ENCODE data around the gene ASIC2.
"Not testable (repeated sequence)": the region's sequence is repeated elsewhere in the genome, so short reads cannot be mapped to it uniquely, and the experiment has no call there.

The ASIC2 gene

GRCh38 chr17:32976605-32977004 is 316.5 kb downstream of the ASIC2 start:
- H3K4me3 Mint-ChIP-seq = no peak overlapping the region
- no peaks in the 10 kb centered on the region for H3K4me1 Mint-ChIP-seq (ENCODE audit: low read depth in 2 of 2)
- no peaks in the 10 kb centered on the region for H3K9me3 Mint-ChIP-seq
- peaks cover 13 to 18% of the 10 kb centered on the region in 2 donors for H3K27me3 Mint-ChIP-seq
- DNase-seq = no peak
- H3K27ac Mint-ChIP-seq = no peak overlapping the region
- no peak for ATAC-seq (replicated peaks)
- H3K36me3 Mint-ChIP-seq (ENCODE audit: insufficient read depth) = no peaks in the 10 kb centered on the region

GRCh38 chr17:32976131-32976530 is 317.0 kb downstream of the ASIC2 start:
- H3K27me3 Mint-ChIP-seq = peaks cover 13 to 17% of the 10 kb centered on the region in 2 donors
- no peaks in the 10 kb centered on the region for H3K9me3 Mint-ChIP-seq
- DNase-seq (no peak), ATAC-seq (replicated peaks) (no peak)
- no peaks in the 10 kb centered on the region for H3K36me3 Mint-ChIP-seq (ENCODE audit: insufficient read depth)
- H3K27ac Mint-ChIP-seq = no peak overlapping the region
- H3K4me1 Mint-ChIP-seq (ENCODE audit: low read depth in 2 of 2) = peaks cover 0 to 3% of the 10 kb centered on the region in 2 donors
- H3K4me3 Mint-ChIP-seq = no peak overlapping the region

- H3K4me3 Mint-ChIP-seq = no peak overlapping the region
- H3K36me3 Mint-ChIP-seq (ENCODE audit: insufficient read depth) = no peaks in the 10 kb centered on the region
- no peak for DNase-seq
- peaks cover 0 to 11% of the 10 kb centered on the region in 2 donors for H3K4me1 Mint-ChIP-seq (ENCODE audit: low read depth in 2 of 2)
- no peak overlapping the region for H3K27ac Mint-ChIP-seq
- H3K9me3 Mint-ChIP-seq = no peaks in the 10 kb centered on the region
- H3K27me3 Mint-ChIP-seq = peaks cover 0 to 17% of the 10 kb centered on the region in 2 donors
- ATAC-seq (replicated peaks) = no peak
Observed at GRCh38 chr17:32971171-32971570, 321.9 kb downstream of the ASIC2 start.

GRCh38 chr17:32970281-32970680 is 322.8 kb downstream of the ASIC2 start:
- Mint-ChIP-seq H3K36me3 (ENCODE audit: insufficient read depth) (no peaks in the 10 kb centered on the region), H3K4me1 (ENCODE audit: low read depth in 2 of 2) (peaks cover 0 to 11% of the 10 kb centered on the region in 2 donors), H3K9me3 (no peaks in the 10 kb centered on the region), H3K27ac (no peak overlapping the region), H3K4me3 (no peak overlapping the region), H3K27me3 (peaks cover 5 to 26% of the 10 kb centered on the region in 2 donors)
- ATAC-seq (replicated peaks) = no peak
- DNase-seq = no peak

- H3K27me3 Mint-ChIP-seq = peaks cover 15 to 37% of the 10 kb centered on the region in 2 donors
Observed at GRCh38 chr17:32969231-32969630, 323.9 kb downstream of the ASIC2 start.

GRCh38 chr17:32964541-32964940 is 328.6 kb downstream of the ASIC2 start:
- DNase-seq = no peak
- Mint-ChIP-seq H3K4me1 (ENCODE audit: low read depth in 2 of 2) (no peaks in the 10 kb centered on the region), H3K36me3 (ENCODE audit: insufficient read depth) (no peaks in the 10 kb centered on the region), H3K9me3 (no peaks in the 10 kb centered on the region), H3K27ac (no peak overlapping the region), H3K4me3 (no peak overlapping the region), H3K27me3 (peaks cover 41 to 70% of the 10 kb centered on the region in 2 donors)
- no peak for ATAC-seq (replicated peaks)

More at GRCh38 chr17:32969231-32969630, 323.9 kb downstream of the ASIC2 start:
- not testable (repeated sequence) for H3K9me3 Mint-ChIP-seq; H3K27ac Mint-ChIP-seq; ATAC-seq (replicated peaks); DNase-seq; H3K4me3 Mint-ChIP-seq; H3K36me3 Mint-ChIP-seq (ENCODE audit: insufficient read depth)
- H3K4me1 Mint-ChIP-seq (ENCODE audit: low read depth in 2 of 2) = peaks cover 0 to 11% of the 10 kb centered on the region in 2 donors
